HEK293T (cell line): ENCODE results near the gene OIT3.

ENCODE experiments used
- ARNT ChIP-seq: fragments of 450-650 bp; IDR thresholded peaks from 2 replicates; pipeline ENCODE4 v1.6.1; 2017; ENCODE audit warnings: mild to moderate bottlenecking
- BHLHE40 ChIP-seq: fragments of 450-650 bp; IDR thresholded peaks from 2 replicates; pipeline ENCODE4 v1.6.1; 2016; ENCODE audit warnings: mild to moderate bottlenecking, moderate library complexity, borderline replicate concordance
- ELF4 ChIP-seq: fragments of 450-650 bp; IDR thresholded peaks from 2 replicates; pipeline ENCODE4 v1.6.1; 2017; ENCODE audit warnings: antibody characterized with exemption
- FOXA1 ChIP-seq: fragments of 450-650 bp; IDR thresholded peaks from 2 replicates; pipeline ENCODE4 v1.6.1; 2016; ENCODE audit warnings: mild to moderate bottlenecking
- FOXK2 ChIP-seq: fragments of 450-650 bp; IDR thresholded peaks from 2 replicates; pipeline ENCODE4 v1.6.1; 2016; ENCODE audit warnings: mild to moderate bottlenecking
- FOXM1 ChIP-seq: fragments of 450-650 bp; IDR thresholded peaks from 2 replicates; pipeline ENCODE4 v1.6.1; 2017; ENCODE audit warnings: mild to moderate bottlenecking, borderline replicate concordance
- HDGF ChIP-seq: fragments of 450-650 bp; IDR thresholded peaks from 2 replicates; pipeline ENCODE4 v1.6.1; 2017; ENCODE audit warnings: antibody characterized with exemption, borderline replicate concordance
- L3MBTL2 ChIP-seq: fragments of 450-650 bp; conservative IDR thresholded peaks from 2 replicates; pipeline ENCODE4 v1.6.1; 2016; ENCODE audit warnings: mild to moderate bottlenecking
- LEF1 ChIP-seq: fragments of 450-650 bp; IDR thresholded peaks from 2 replicates; pipeline ENCODE4 v1.6.1; 2017; ENCODE audit warnings: mild to moderate bottlenecking, borderline replicate concordance
- NFRKB ChIP-seq: fragments of 450-650 bp; IDR thresholded peaks from 2 replicates; pipeline ENCODE4 v1.6.1; 2016; ENCODE audit warnings: mild to moderate bottlenecking, moderate library complexity
- SP1 ChIP-seq: fragments of 450-650 bp; IDR thresholded peaks from 2 replicates; pipeline ENCODE4 v1.6.1; 2017
- SUZ12 ChIP-seq: fragments of 450-650 bp; IDR thresholded peaks from 2 replicates; pipeline ENCODE4 v1.6.1; 2016; ENCODE audit warnings: mild to moderate bottlenecking
- TARDBP ChIP-seq: fragments of 450-650 bp; IDR thresholded peaks from 2 replicates; pipeline ENCODE4 v1.6.1; 2016

DNA sequence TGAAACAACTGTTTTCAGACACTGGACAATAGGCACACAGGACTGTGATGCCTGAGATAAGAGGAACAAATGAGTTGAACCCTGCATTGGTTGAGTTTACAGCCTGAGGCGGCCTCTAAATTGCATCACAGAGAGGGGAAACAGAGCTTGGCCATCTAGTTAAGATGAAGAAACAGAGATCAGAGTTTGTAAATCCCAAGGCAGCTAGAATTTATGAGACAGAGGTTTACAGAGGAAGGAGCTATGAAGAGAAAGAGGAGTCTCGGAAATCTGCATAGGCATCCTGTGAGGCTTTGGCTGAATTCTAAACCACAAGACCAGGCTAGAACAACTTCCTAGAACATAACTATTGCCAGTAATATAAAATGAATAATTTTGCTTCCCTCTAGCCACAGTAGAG is 41.0 kb upstream of the OIT3 start:
- TF ChIP-seq ELF4, result no peak
- TF ChIP-seq TARDBP, result no peak
- no peak for TF ChIP-seq SP1
- TF ChIP-seq SUZ12, result no peak
- no peak for TF ChIP-seq LEF1
- no peak for TF ChIP-seq L3MBTL2
- no peak for TF ChIP-seq BHLHE40
- TF ChIP-seq NFRKB, result no peak
- no peak for TF ChIP-seq FOXA1
- TF ChIP-seq ARNT, result no peak
- no peak for TF ChIP-seq HDGF
- TF ChIP-seq FOXM1, result no peak
- TF ChIP-seq FOXK2, result no peak
